CD14-positive monocyte (primary cell): ENCODE data around the gene KRTAP9-2. TPM values are rescaled to one million over a fixed set of nuclear protein-coding genes. Genes with fewer than 3 reads are reported as not detected.
A peak's percentile ranks its signal among the peaks of the same experiment; 100 is the strongest.
"Not testable (repeated sequence)": the region's sequence is repeated elsewhere in the genome, so short reads cannot be mapped to it uniquely, and the experiment has no call there.

ENCODE experiments used
- DNase-seq, 3 donors: peaks; one replicate each; pipeline ENCODE4 v3.0.0-alpha.2; 2011 to 2022
- H2AFZ ChIP-seq: 2 replicates; pipeline ENCODE4 v1.6.0; 2012; ENCODE audit warnings: mild to moderate bottlenecking, low read depth, low read length, inconsistent platforms; ENCODE audit not compliant: insufficient read depth, poor library complexity, severe bottlenecking
- H3K27ac ChIP-seq, 2 donors: 1 replicate in 1 of 2; 2 replicates in 1 of 2; pipeline ENCODE4 v1.5.1; 2012 to 2013; ENCODE audit warnings: low read length in 2 of 2, control low read depth in 1 of 2, inconsistent platforms in 1 of 2, low read depth in 1 of 2, mild to moderate bottlenecking in 1 of 2
- H3K27me3 ChIP-seq, 2 donors: one replicate each; pipeline versions ENCODE4 v1.6.0 to v1.6.1; 2011 to 2013; ENCODE audit warnings: low read length in 2 of 2; ENCODE audit not compliant: control insufficient read depth in 2 of 2, insufficient read depth in 2 of 2
- H3K36me3 ChIP-seq, 2 donors: replicated peaks in 1 of 2; 1 replicate in 1 of 2; 2 replicates in 1 of 2; pipeline versions ENCODE4 v1.5.1 to v1.6.1; 2012 to 2013; ENCODE audit warnings: low read length in 2 of 2, control low read depth in 1 of 2, inconsistent platforms in 1 of 2, mild to moderate bottlenecking in 1 of 2; ENCODE audit not compliant: insufficient read depth in 2 of 2, control insufficient read depth in 1 of 2
- H3K4me1 ChIP-seq, 2 donors: 1 replicate in 1 of 2; 2 replicates in 1 of 2; pipeline versions ENCODE4 v1.5.1 to v1.6.1; 2012 to 2013; ENCODE audit warnings: low read length in 2 of 2, control low read depth in 1 of 2, inconsistent platforms in 1 of 2, mild to moderate bottlenecking in 1 of 2, moderate library complexity in 1 of 2; ENCODE audit not compliant: insufficient read depth in 2 of 2, control insufficient read depth in 1 of 2
- H3K4me2 ChIP-seq: replicated peaks from 2 replicates; pipeline ENCODE3; 2012; ENCODE audit warnings: low read length, moderate library complexity, mild to moderate bottlenecking; ENCODE audit not compliant: poor library complexity, severe bottlenecking; ENCODE audit errors: extremely low read depth
- H3K4me3 ChIP-seq, 3 experiments: fragments of 200-600 bp in 1 of 3; sonication (generic) in 1 of 3; replicated peaks in 1 of 3; 1 replicate in 2 of 3; 2 replicates in 1 of 3; pipeline ENCODE4 v1.5.1; 2011 to 2013; ENCODE audit warnings: low read length in 3 of 3, mild to moderate bottlenecking in 3 of 3, control low read depth in 2 of 3, low read depth in 2 of 3, inconsistent platforms in 1 of 3, moderate library complexity in 1 of 3
- H3K79me2 ChIP-seq: 2 replicates; pipeline ENCODE4 v1.6.0; 2012; ENCODE audit warnings: mild to moderate bottlenecking, control low read depth, inconsistent platforms, low read length, moderate library complexity; ENCODE audit not compliant: insufficient read depth
- H3K9ac ChIP-seq: 2 replicates; pipeline ENCODE4 v1.6.0; 2017; ENCODE audit warnings: low read length, mild to moderate bottlenecking; ENCODE audit not compliant: insufficient read depth, poor library complexity, severe bottlenecking
- H3K9me3 ChIP-seq, 2 donors: replicated peaks in 1 of 2; 1 replicate in 1 of 2; 2 replicates in 1 of 2; pipeline versions ENCODE4 v1.5.1 to v1.6.1; 2012 to 2013; ENCODE audit warnings: low read length in 2 of 2, control low read depth in 1 of 2; ENCODE audit not compliant: control insufficient read depth in 1 of 2, insufficient read depth in 1 of 2
- H4K20me1 ChIP-seq: 2 replicates; pipeline ENCODE4 v1.6.0; 2012; ENCODE audit warnings: mild to moderate bottlenecking, low read length, control low read depth, moderate library complexity; ENCODE audit not compliant: insufficient read depth
- H3K27ac Mint-ChIP-seq, 7 donors: one replicate each; pipeline ENCODE4 v1.8.0; 2020; ENCODE audit warnings: mild to moderate bottlenecking in 7 of 7, mixed read lengths in 7 of 7, moderate library complexity in 6 of 7, inconsistent platforms in 2 of 7
- H3K27me3 Mint-ChIP-seq, 3 donors: one replicate each; pipeline ENCODE4 v1.8.0; 2021 to 2022; ENCODE audit warnings: low read depth in 3 of 3, mild to moderate bottlenecking in 3 of 3, mixed read lengths in 3 of 3, moderate library complexity in 3 of 3, inconsistent platforms in 1 of 3
- H3K36me3 Mint-ChIP-seq, 2 donors: one replicate each; pipeline ENCODE4 v1.8.0; 2020; ENCODE audit warnings: mixed read lengths in 2 of 2, inconsistent platforms in 1 of 2, mild to moderate bottlenecking in 1 of 2
- H3K4me1 Mint-ChIP-seq: one replicate; pipeline ENCODE4 v1.8.0; 2020; ENCODE audit warnings: mild to moderate bottlenecking, mixed read lengths
- H3K4me3 Mint-ChIP-seq, 2 donors: one replicate each; pipeline ENCODE4 v1.8.0; 2020; ENCODE audit warnings: mild to moderate bottlenecking in 2 of 2, mixed read lengths in 2 of 2, moderate library complexity in 1 of 2
- H3K9me3 Mint-ChIP-seq, 7 donors: one replicate each; pipeline ENCODE4 v1.8.0; 2020 to 2022; ENCODE audit warnings: mixed read lengths in 7 of 7, mild to moderate bottlenecking in 6 of 7, moderate library complexity in 6 of 7, inconsistent platforms in 2 of 7
- WGBS: methylation state at CpG from one replicate; pipeline ENCODE4 v1.1.5; 2013; ENCODE audit warnings: missing lambda C conversion rate; ENCODE audit not compliant: insufficient coverage; 5-methylcytosine and 5-hydroxymethylcytosine counted together
- intact Hi-C, 2 donors: fragments of 100-400 bp; cut with micrococcal nuclease; formaldehyde crosslinking; loops; one replicate each; pipeline versions ENCODE4 v1.15.0 to v1.15.1; 2023
- polyA plus RNA-seq, 3 donors: library from polyadenylated mRNA; depleted of rRNA in 1 of 3; unstranded in 2 of 3; stranded (reverse) in 1 of 3; fragments of 300-500 nt in 2 of 3; fragments of >200 nt in 1 of 3; fragmentation: Illumina TruSeq in 2 of 3; gene quantifications; 1 replicate in 2 of 3; 2 replicates in 1 of 3; pipeline ENCODE4 v1.2.3, GENCODE V29; 2012 to 2021
- TF ChIP-seq, protein P1 (sequence below): fragments of 200-600 bp; IDR thresholded peaks from one replicate; pipeline ENCODE4 v1.8.0; 2022; ENCODE audit warnings: antibody characterized with exemption, mild to moderate bottlenecking

KRTAP9-2 gene
- polyA plus RNA-seq, 3 donors, result not detected

DNA sequence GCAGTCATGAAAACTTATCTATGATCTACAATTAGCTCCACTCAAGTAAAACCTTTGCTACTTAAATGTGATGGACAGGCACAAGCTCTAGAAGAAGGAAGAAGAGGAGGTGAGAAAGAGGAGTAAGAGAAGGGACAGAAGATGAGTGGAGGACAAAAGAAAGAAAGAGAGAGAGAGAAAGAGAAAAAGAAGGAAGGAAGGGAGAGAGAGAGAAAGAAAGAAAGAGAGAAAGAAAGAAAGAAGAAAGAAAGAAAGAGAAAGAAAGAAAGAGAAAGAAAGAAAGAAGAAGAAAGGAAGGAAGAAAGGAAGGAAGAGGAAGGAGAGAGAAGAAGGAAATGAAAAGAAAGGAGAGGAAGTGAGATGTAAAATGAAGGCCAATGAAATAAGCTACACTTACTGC is 3.6 kb downstream of the KRTAP9-2 start:
- Histone ChIP-seq H3K4me3 (no peak overlapping the region), H3K9ac (no peak overlapping the region), H4K20me1 (no peaks in the 10 kb centered on the region), H2AFZ (no peak overlapping the region), H3K36me3 (no peaks in the 10 kb centered on the region), H3K4me2 (no peak overlapping the region), H3K4me1 (no peaks in the 10 kb centered on the region), H3K79me2 (no peaks in the 10 kb centered on the region), H3K27me3 (peaks cover 0 to 3% of the 10 kb centered on the region in 2 donors), H3K9me3 (no peaks in the 10 kb centered on the region), H3K27ac (no peak overlapping the region)
- Mint-ChIP-seq H3K27ac (no peak overlapping the region), H3K4me1 (no peaks in the 10 kb centered on the region), H3K4me3 (no peak overlapping the region), H3K9me3 (peaks cover 0 to 3% (median 0%) of the 10 kb centered on the region in 7 donors), H3K27me3 (peaks cover 3 to 20% (median 4%) of the 10 kb centered on the region in 3 donors), H3K36me3 (no peaks in the 10 kb centered on the region)
- no peak for DNase-seq
- TF ChIP-seq, protein P1, sequence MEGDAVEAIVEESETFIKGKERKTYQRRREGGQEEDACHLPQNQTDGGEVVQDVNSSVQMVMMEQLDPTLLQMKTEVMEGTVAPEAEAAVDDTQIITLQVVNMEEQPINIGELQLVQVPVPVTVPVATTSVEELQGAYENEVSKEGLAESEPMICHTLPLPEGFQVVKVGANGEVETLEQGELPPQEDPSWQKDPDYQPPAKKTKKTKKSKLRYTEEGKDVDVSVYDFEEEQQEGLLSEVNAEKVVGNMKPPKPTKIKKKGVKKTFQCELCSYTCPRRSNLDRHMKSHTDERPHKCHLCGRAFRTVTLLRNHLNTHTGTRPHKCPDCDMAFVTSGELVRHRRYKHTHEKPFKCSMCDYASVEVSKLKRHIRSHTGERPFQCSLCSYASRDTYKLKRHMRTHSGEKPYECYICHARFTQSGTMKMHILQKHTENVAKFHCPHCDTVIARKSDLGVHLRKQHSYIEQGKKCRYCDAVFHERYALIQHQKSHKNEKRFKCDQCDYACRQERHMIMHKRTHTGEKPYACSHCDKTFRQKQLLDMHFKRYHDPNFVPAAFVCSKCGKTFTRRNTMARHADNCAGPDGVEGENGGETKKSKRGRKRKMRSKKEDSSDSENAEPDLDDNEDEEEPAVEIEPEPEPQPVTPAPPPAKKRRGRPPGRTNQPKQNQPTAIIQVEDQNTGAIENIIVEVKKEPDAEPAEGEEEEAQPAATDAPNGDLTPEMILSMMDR, result no peak
- intact Hi-C loops, result no loop called here

DNA sequence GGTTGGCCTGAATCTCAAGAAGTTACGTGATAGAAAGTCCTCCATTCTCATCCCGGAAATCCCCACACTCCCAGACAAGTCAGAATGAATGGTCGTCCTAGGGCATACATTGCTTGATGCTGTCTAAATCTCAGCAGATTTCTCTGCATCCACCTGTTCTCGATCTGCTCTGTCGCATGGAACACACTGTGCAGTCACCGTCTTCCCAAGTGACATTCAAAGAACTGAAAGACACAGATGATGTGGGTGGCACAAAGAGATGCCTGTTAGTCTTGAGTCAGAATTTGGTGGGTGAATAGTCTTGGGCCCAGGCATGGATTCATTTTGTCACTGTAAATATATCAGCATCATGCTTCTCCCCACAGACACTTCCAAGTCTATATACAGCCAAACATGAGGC is 5.3 kb downstream of the KRTAP9-2 start:
- Histone ChIP-seq H3K36me3 (no peaks in the 10 kb centered on the region), H3K4me2 (no peak overlapping the region), H3K79me2 (no peaks in the 10 kb centered on the region), H3K4me3 (no peak overlapping the region), H3K4me1 (no peaks in the 10 kb centered on the region), H3K9ac (no peak overlapping the region), H3K9me3 (no peaks in the 10 kb centered on the region), H2AFZ (no peak overlapping the region), H3K27ac (no peak overlapping the region), H4K20me1 (no peaks in the 10 kb centered on the region), H3K27me3 (peaks cover 0 to 3% of the 10 kb centered on the region in 2 donors)
- H3K4me3 Mint-ChIP-seq, result peak overlapping the region in 1 of 2 donors; percentile 5
- H3K4me1 Mint-ChIP-seq, result no peaks in the 10 kb centered on the region
- peaks cover 0 to 4% (median 0%) of the 10 kb centered on the region in 7 donors for H3K9me3 Mint-ChIP-seq
- intact Hi-C loops, result no loop called here
- WGBS, result 90% methylated on average over 2 of the region's 6 CpGs
- TF ChIP-seq, protein P1, result no peak
- H3K27me3 Mint-ChIP-seq, result peaks cover 4 to 20% (median 8%) of the 10 kb centered on the region in 3 donors
- H3K27ac Mint-ChIP-seq, result no peak overlapping the region
- no peaks in the 10 kb centered on the region for H3K36me3 Mint-ChIP-seq
- DNase-seq, result no peak

DNA sequence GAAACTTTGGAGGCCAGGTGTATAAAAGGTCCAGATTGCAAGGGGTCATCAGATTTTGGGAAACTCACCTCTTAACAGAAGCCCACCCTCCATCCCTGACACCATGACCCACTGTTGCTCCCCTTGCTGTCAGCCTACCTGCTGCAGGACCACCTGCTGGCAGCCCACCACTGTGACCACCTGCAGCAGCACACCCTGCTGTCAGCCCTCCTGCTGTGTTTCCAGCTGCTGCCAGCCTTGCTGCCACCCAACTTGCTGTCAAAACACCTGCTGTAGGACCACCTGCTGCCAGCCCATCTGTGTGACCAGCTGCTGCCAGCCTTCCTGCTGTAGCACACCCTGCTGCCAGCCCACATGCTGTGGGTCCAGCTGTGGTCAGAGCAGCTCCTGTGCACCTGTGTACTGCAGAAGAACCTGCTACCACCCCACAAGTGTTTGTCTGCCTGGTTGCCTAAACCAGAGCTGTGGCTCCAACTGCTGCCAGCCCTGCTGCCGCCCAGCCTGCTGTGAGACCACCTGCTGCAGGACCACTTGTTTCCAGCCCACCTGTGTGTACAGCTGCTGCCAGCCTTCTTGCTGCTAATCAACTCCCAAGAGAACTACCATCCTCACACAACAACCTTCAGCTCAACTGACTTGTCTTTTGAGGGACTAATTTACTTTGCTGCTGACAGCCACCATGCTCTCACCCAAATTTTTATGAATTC is 6.1 kb downstream of the KRTAP9-2 start, which contains the start of gene KRTAP9-3:
TSS of gene KRTAP9-3 (plus strand) at position 51 of the 707 bp plus-strand sequence. CDS start at position 104, 53 bp downstream.
- H3K36me3 Mint-ChIP-seq, H3K4me2 ChIP-seq, DNase-seq, H3K27me3 ChIP-seq, H4K20me1 ChIP-seq, H3K9ac ChIP-seq, H3K79me2 ChIP-seq, intact Hi-C loops, H3K27ac Mint-ChIP-seq, H3K4me3 ChIP-seq, H3K9me3 Mint-ChIP-seq, H3K4me1 Mint-ChIP-seq, H3K9me3 ChIP-seq, H3K4me1 ChIP-seq, H2AFZ ChIP-seq, H3K27ac ChIP-seq, H3K36me3 ChIP-seq: not testable (repeated sequence)
- WGBS, result 70% methylated on average over 1 of the region's 1 CpG
- Mint-ChIP-seq H3K4me3 (peak within 1 kb of the TSS in 1 of 2 donors; percentile 5), H3K27me3 (peaks cover 7 to 20% (median 8%) of the 10 kb centered on the region in 3 donors)
